ENCODE data around the gene LGALSL. TPM values are rescaled to one million over a fixed set of nuclear protein-coding genes. Genes with fewer than 3 reads are reported as not detected.
"Not testable (repeated sequence)": the region's sequence is repeated elsewhere in the genome, so short reads cannot be mapped to it uniquely, and the experiment has no call there.

Gene LGALSL
- polyA plus RNA-seq, 2 of the 4 experiments (the other 2 are of a cell fraction): 11.0 to 14.1 TPM

GRCh38 chr2:64442801-64443429, 11.0 kb upstream of the LGALSL start:
- no peak for ATAC-seq
- DNase-seq (ENCODE audit: low read depth in 1 of 2, low spot score in 1 of 2): no peak
- WGBS (ENCODE audit: missing lambda C conversion rate): 49% methylated on average over 7 of the region's 7 CpGs
- ChIA-PET POLR2A (no interaction called here), CTCF (interaction anchor here (1.0 to 1.2 kb wide), 2 partner anchors 20 to 112 kb away, joined by 3 read pairs; no protein-coding TSS in a partner anchor)
- no peak overlapping the region for H3K4me2 ChIP-seq
- no peak overlapping the region for H3K27ac ChIP-seq
- H3K4me1 ChIP-seq: no peaks in the 10 kb centered on the region
- no peak for TF ChIP-seq PHF8 (IDR thresholded peaks at IDR 0.05; ENCODE audit: borderline replicate concordance, low read depth)
- no peak for TF ChIP-seq ZC3H11A (IDR thresholded peaks at IDR 0.05)
- TF ChIP-seq ZNF302 (CRISPR knock-in tag; IDR thresholded peaks at IDR 0.05): no peak
- TF ChIP-seq, protein P1, sequence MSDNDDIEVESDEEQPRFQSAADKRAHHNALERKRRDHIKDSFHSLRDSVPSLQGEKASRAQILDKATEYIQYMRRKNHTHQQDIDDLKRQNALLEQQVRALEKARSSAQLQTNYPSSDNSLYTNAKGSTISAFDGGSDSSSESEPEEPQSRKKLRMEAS (IDR thresholded peaks at IDR 0.05): no peak
- TF ChIP-seq, protein P2, sequence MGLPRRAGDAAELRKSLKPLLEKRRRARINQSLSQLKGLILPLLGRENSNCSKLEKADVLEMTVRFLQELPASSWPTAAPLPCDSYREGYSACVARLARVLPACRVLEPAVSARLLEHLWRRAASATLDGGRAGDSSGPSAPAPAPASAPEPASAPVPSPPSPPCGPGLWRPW (IDR thresholded peaks at IDR 0.05): no peak
- TF ChIP-seq BCL3 (IDR thresholded peaks at IDR 0.05): no peak
- TF ChIP-seq RFX5 (IDR thresholded peaks at IDR 0.05): no peak
- TF ChIP-seq KDM5A (IDR thresholded peaks at IDR 0.05): no peak
- no peak for TF ChIP-seq NFE2L2 (conservative IDR thresholded peaks at IDR 0.05; ENCODE audit: low read length)
- TF ChIP-seq, protein P3, sequence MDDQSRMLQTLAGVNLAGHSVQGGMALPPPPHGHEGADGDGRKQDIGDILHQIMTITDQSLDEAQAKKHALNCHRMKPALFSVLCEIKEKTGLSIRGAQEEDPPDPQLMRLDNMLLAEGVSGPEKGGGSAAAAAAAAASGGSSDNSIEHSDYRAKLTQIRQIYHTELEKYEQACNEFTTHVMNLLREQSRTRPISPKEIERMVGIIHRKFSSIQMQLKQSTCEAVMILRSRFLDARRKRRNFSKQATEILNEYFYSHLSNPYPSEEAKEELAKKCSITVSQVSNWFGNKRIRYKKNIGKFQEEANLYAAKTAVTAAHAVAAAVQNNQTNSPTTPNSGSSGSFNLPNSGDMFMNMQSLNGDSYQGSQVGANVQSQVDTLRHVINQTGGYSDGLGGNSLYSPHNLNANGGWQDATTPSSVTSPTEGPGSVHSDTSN (IDR thresholded peaks at IDR 0.05): no peak
- TF ChIP-seq ELK1 (IDR thresholded peaks at IDR 0.05; ENCODE audit: low read depth, low read length): no peak
- TF ChIP-seq NR3C1 (IDR thresholded peaks at IDR 0.05): no peak
- TF ChIP-seq, protein P4, sequence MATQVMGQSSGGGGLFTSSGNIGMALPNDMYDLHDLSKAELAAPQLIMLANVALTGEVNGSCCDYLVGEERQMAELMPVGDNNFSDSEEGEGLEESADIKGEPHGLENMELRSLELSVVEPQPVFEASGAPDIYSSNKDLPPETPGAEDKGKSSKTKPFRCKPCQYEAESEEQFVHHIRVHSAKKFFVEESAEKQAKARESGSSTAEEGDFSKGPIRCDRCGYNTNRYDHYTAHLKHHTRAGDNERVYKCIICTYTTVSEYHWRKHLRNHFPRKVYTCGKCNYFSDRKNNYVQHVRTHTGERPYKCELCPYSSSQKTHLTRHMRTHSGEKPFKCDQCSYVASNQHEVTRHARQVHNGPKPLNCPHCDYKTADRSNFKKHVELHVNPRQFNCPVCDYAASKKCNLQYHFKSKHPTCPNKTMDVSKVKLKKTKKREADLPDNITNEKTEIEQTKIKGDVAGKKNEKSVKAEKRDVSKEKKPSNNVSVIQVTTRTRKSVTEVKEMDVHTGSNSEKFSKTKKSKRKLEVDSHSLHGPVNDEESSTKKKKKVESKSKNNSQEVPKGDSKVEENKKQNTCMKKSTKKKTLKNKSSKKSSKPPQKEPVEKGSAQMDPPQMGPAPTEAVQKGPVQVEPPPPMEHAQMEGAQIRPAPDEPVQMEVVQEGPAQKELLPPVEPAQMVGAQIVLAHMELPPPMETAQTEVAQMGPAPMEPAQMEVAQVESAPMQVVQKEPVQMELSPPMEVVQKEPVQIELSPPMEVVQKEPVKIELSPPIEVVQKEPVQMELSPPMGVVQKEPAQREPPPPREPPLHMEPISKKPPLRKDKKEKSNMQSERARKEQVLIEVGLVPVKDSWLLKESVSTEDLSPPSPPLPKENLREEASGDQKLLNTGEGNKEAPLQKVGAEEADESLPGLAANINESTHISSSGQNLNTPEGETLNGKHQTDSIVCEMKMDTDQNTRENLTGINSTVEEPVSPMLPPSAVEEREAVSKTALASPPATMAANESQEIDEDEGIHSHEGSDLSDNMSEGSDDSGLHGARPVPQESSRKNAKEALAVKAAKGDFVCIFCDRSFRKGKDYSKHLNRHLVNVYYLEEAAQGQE (IDR thresholded peaks at IDR 0.05): no peak
- TF ChIP-seq RAD21 (conservative IDR thresholded peaks at IDR 0.05 in 1 of 2, IDR thresholded peaks at IDR 0.05 in 1 of 2): no peak
- no peak for TF ChIP-seq CHD4 (IDR thresholded peaks at IDR 0.05; ENCODE audit: borderline replicate concordance)
- no peak for TF ChIP-seq FOSL2 (IDR thresholded peaks at IDR 0.05)
- TF ChIP-seq FOSL2 (CRISPR knock-in tag; IDR thresholded peaks at IDR 0.05): no peak
- TF ChIP-seq ZSCAN20 (CRISPR knock-in tag; IDR thresholded peaks at IDR 0.05): no peak
- TF ChIP-seq RARB (CRISPR knock-in tag; IDR thresholded peaks at IDR 0.05): no peak
- no peak for TF ChIP-seq MAZ (IDR thresholded peaks at IDR 0.05; ENCODE audit: borderline replicate concordance, low read depth, low read length)
- TF ChIP-seq, protein P5, sequence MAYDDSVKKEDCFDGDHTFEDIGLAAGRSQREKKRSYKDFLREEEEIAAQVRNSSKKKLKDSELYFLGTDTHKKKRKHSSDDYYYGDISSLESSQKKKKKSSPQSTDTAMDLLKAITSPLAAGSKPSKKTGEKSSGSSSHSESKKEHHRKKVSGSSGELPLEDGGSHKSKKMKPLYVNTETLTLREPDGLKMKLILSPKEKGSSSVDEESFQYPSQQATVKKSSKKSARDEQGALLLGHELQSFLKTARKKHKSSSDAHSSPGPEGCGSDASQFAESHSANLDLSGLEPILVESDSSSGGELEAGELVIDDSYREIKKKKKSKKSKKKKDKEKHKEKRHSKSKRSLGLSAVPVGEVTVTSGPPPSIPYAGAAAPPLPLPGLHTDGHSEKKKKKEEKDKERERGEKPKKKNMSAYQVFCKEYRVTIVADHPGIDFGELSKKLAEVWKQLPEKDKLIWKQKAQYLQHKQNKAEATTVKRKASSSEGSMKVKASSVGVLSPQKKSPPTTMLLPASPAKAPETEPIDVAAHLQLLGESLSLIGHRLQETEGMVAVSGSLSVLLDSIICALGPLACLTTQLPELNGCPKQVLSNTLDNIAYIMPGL (CRISPR knock-in tag; IDR thresholded peaks at IDR 0.05; ENCODE audit: borderline replicate concordance): no peak
- FAIRE-seq: no peak
- no peak overlapping the region for H3K4me3 ChIP-seq
- no peaks in the 10 kb centered on the region for H3K9me3 ChIP-seq

DNA sequence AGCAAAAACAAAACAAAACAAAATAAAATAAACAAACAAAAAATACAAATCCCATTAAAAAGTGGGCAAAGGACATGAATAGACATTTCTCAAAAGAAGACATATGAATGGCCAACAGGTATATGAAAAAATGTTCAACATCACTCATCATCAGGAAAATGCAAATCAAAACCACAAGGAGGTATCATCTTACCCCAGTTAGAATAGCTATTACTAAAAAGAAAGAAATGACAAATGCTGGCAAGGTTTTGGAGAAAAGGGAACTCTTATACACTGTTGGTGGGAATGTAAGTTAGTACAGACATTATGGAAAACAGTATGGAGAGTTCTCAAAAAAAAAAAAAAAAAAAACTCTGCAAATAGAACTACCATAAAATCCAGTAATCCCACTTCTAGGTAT, 8.0 kb upstream of the LGALSL start:
- FAIRE-seq; POLR2A ChIA-PET; H3K9me3 ChIP-seq; H3K4me2 ChIP-seq; H3K4me1 ChIP-seq; DNase-seq (ENCODE audit: low read depth in 1 of 2, low spot score in 1 of 2); H3K4me3 ChIP-seq; ATAC-seq; H3K27ac ChIP-seq: not testable (repeated sequence)
- CTCF ChIA-PET: interaction anchor here (2.4 kb wide), 1 partner anchor 115 kb away, joined by 14 read pairs; no protein-coding TSS in a partner anchor

Measured in A549 (cell line).